ENCODE results near the gene PRAMEF33.
"Not testable (repeated sequence)": the region's sequence is repeated elsewhere in the genome, so short reads cannot be mapped to it uniquely, and the experiment has no call there.

PRAMEF33 gene, protein sequence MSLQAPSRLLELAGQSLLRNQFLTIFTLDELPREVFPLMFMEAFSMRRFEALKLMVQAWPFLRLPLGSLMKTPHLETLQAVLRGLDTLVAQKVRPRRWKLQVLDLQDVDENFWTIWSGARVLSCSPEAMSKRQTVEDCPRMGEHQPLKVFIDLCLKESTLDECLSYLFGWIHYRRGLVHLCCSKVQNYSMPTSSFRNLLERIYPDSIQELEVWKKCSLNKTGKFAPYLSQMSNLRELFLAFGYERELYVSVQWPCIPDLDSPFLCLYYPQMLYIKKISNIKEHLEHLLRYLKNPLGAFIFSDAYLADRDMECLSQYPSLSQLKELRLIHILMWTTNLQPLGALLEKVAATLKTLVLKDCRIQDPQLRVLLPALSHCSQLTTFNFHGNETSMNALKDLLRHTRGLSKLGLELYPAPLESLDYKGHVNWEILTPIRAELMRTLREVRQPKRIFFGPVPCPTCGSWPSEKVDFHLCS

DNA sequence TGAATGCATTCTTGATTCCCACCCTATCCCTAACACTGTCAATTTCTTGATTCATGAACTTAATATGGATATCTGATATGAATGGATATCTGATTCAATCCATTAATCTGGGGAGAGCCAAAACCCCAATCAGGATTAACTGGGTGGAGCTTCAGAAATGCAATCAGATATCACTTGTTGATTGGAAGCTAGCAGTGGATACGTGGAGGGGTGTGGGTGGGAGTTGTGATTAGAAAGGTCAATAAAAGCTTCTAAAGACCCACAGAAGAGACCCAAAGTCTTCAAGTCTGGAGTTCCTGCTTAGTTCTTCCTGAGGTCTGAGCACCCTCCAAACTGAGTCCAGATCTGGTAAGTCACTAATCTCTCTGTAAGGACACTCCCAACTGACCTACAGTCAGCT is at the start of gene PRAMEF33:
TSS of gene PRAMEF33 (plus strand) at position 301 of the 400 bp plus-strand sequence. CDS start 2,416 bp downstream, outside the sequence.
- not testable (repeated sequence) for DNase-seq

DNA sequence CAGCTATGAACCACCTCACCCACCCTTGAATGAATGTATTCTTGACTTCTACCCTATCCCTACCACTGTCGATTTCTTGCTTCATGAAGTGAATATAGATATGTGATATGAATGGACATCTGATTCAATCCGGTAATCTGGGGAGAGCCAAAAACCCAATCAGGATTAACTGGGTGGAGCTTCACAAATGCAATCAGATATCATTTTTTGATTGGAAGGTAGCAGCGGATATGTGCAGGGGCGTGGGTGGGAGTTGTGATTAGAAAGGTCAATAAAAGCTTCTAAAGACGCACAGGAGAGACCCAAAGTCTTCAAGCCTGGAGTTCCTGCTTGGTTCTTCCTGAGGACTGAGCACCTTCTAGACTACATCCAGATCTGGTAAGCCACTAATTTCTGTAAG is 49.4 kb upstream of the PRAMEF33 start, which contains the start of gene PRAMEF5:
TSS of gene PRAMEF5 (plus strand) at position 301 of the 400 bp plus-strand sequence. CDS start 5,071 bp downstream, outside the sequence.
- not testable (repeated sequence) for DNase-seq

DNA sequence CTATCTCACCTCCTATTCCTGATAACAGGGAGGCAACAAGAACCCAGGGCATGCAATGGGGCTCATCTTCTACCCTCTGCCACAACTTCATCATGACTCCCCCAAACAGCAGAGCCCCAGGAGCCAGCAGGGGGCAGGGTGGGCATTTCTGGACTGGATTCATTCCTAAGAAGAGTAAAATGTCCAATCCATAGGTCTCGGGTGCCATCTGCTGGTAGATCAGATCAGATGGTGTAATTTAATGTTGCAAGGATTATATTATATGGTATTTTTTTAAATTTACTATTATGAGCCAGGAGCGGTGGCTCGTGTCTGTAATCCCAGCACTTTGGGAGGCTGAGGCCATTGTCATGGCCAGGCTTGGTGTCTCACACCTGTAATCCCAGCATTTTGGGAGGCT is 38.2 kb upstream of the PRAMEF33 start:
- DNase-seq: not testable (repeated sequence)

DNA sequence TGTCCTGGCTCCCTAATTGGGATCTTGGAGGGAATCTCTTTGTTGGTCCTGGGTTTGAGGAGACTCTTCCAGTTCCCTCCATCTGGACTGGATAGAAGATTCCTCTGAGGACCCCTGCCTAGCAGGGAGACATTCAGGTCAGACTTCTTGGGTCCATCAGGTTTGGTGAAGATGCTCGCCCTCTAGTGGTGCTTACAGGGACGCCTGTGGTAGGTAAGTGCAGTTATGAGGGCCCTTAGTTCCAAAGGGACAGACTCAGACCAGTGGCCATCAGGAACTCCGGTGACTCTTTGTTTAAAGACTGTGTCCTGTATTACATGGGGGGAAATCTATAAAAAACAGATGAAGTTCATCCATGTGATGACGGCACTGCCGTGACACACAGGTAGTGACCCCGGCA is 26.3 kb upstream of the PRAMEF33 start:
- DNase-seq: not testable (repeated sequence)

DNA sequence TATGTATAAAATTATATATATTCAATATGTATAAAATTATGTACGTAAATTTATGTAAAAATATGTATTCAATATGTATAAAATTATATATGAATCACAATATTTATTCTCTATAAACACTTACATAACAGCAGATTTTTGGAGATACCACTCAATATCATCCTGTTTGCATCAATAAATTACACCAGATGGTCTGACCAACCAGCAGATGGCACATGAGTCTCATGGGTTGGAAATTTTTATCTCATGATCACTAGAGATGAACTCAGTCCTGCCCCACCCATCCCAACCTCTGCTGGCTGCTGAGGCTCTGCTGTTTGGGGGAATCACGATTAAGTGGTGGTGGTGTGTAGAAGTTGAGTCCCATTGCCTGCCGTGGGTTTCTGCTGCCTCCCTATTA is 23.7 kb upstream of the PRAMEF33 start:
- not testable (repeated sequence) for DNase-seq

DNA sequence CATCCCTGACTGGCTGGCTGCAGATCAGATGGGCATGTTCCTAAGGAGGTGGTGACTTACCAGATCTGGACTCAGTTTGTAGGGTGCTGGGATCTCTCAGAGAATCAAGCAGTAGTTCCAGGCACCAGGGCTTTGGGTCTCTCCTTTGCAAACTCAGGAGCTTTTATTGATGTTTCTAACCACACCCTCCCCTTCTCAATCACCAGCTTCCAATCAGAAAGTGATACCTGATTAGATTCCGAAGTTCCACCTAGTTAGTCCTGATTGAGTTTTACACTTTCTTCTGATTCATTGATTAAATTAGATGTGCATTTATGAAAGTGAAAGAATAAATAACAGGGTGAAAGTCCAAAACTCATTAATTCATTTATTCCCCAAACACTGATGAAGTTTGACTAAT is 18.3 kb upstream of the PRAMEF33 start, which contains the start of gene PRAMEF8:
TSS of gene PRAMEF8 (minus strand) at position 101 of the 400 bp plus-strand sequence. CDS start 1,046 bp downstream, outside the sequence.
- DNase-seq: not testable (repeated sequence)

DNA sequence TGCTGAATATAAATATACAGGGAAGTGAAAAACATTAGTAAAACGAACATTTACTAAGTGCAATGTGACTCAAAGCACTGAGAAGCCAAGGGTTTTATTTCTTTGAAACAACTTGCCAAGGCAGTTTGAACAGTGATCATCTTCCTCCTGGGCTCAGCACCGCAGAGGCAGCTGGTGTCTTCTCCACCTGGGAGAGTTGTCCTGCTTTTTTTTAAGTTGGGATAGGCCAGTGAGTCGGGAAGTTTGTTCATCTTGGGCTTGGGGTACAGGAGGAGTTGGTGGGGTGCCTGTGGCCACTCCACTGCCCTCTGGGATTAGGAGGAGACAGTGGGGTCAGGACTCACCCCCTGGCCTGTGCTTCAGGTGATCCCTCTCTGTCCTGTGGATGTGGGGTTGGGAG is 14.3 kb upstream of the PRAMEF33 start:
- not testable (repeated sequence) for DNase-seq

DNA sequence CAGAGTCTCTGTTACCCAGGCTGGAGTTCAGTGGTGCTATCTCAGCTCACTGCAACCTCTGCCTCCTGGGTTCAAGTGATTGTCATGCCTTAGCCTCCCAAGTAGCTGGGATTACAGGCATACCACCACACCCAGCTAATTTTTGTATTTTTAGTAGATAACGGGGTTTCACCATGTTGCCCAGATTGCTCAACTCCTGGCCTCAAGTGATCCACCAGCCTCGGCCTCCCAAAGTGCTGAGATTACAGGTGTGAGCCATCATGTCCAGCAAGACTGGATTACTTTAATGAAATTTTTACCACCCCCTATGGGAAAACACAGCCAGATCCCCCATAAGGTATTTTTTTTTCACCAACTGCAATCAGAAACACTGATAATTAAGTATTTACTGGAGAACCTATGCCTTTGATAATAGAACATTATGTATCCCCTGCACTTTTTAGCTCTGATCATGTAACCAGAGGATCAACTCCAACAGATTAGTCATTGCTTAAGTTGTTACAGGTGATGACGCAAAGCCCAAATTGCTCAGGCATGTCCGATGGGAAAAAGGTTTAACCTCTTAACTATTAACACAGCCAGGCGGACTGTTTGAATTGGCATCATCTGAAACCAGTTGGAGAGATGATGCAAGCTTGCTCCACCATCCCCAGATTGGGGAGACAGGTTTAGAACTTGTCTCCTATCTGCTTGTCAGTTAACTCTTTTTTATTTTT is 6.0 kb upstream of the PRAMEF33 start:
- not testable (repeated sequence) for DNase-seq

DNA sequence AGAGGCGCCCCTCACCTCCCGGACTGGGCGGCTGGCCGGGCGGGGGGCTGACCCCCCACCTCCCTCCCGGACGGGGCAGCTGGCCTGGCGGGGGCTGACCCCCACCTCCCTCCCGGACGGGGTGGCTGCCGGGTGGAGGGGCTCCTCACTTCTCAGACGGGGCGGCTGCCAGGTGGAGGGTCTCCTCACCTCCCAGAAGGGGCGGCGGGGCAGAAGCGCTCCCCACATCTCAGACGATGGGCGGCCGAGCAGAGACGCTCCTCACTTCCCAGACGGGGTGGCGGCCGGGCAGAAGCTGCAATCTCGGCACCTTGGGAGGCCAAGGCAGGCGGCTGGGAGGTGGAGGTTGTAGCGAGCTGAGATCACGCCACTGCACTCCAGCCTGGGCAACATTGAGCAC is 4.6 kb upstream of the PRAMEF33 start:
- not testable (repeated sequence) for DNase-seq

DNA sequence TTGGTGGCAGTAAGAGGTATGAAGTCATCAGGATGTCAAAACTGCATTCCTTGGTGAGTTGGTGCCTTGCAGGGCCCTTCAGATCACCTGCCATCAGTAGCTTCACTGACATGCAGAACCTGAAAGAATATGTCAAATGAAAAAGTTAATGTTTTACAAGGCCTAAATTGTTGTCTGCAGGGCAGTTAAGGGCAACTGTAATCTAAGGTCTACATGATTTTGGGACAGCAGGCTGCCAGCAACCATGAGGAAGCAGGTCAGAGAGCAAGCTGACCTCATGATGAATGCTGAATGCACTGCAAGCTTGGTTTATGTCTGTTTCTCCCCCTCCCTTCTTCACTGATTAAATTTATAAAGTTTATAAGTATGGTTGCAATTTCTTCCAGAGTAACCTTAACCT is 1.1 kb upstream of the PRAMEF33 start:
- not testable (repeated sequence) for DNase-seq

DNA sequence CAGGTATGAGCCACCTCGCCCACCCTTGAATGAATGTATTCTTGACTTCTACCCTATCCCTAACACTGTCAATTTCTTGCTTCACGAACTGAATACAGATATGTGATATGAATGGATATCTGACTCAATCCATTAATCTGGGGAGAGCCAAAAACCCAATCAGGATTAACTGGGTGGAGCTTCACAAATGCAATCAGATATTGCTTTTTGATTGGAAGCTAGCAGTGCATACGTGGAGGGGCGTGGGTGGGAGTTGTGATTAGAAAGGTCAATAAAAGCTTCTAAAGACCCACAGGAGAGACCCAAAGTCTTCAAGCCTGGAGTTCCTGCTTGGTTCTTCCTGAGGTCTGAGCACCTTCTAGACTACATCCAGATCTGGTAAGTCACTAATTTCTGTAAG is 11.9 kb downstream of the PRAMEF33 start, which contains the start of gene PRAMEF15:
TSS of gene PRAMEF15 (plus strand) at position 301 of the 400 bp plus-strand sequence. CDS start 2,827 bp downstream, outside the sequence.
- not testable (repeated sequence) for DNase-seq

DNA sequence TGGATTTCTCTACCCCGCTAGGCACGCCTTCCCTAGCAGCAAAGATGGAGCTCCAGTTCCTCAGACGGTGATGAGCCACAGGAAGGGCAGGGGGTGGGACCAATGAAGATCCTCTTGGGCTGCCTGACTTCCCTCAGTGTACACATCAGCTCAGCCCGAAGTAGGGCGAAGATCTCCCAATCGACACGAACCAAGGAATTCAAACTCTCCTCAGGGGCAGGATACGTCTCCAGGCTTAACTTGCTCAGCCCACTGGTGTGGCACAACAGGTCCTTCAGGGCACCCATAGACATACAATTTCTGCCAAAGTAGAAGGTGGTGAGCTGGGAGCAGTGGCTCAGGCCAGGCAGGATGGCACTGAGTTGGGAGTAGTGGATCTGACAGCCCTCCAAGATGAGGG is 39.2 kb downstream of the PRAMEF33 start:
- not testable (repeated sequence) for DNase-seq

DNA sequence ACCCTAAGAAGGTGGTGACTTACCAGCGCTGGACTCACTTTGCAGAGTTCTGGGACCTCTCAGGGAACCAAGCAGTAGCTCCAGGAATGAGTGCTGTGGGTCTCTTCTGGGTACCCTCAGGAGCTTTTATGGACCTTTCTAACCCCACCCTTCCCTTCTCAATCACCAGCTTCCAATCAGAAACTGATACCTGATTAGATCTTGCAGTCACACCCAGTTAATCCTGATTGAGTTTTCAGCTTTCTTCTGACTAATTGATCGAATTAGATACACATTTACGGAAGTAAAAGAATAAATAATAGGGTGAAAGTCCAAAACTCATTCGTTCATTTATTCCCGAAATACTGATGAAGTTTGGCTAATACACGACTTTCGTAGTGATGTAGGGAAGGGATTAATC is 43.7 kb downstream of the PRAMEF33 start, which contains the start of gene PRAMEF14:
TSS of gene PRAMEF14 (minus strand) at position 101 of the 400 bp plus-strand sequence. CDS start 1,820 bp downstream, outside the sequence.
- DNase-seq: not testable (repeated sequence)

DNA sequence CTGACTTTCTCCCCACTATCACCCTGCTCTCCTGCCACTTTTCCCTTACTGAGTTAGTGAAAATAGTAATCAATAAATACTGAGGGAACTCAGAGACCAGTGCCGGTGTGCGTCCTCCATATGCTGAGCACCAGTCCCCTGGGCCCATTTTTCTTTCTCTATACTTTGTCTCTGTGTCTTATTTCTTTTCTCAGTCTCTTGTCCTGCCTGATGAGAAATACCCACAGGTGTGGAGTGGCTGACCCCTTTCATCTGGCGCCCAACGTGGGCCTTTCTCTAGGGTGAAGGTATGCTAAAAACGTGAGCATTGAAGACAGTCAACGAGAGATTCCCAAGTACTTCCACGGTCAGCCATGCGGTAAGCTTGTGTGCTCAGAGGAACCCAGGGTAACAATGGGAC is 50.1 kb downstream of the PRAMEF33 start:
- not testable (repeated sequence) for DNase-seq

DNA sequence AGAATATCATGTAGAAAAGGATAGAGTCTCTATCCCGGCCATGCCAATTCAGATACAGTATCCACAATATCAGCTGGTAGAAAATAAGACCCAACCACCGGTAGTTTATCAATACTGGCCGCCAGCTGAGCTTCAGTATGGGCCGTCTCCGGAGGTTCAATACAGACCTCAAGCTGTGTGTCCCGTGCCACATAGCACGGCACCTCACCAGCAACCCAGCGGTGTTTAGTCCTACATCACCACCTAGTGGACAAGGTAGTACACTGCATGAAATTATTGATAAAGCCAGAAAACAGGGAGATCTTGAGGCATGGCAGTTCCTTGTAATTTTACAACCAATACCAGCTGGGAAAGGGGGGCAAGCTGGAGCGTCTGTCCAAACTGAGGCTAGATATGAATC is 51.1 kb downstream of the PRAMEF33 start:
- DNase-seq: not testable (repeated sequence)

DNA sequence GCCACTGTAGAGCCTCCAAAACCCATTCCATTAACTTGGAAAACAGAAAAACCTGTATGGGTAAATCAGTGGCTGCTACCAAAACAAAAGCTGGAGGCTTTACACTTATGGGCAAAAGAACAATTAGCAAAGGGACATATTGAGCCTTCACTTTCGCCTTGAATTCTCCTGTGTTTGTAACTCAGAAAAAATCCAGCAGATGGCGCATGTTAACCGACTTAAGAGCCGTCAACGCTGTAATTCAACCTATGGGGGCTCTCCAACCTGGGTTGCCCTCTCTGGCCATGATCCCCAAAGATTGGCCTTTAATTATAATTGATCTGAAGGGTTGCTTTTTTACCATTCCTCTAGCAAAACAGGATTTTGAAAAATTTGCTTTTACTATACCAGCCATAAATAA is 53.4 kb downstream of the PRAMEF33 start:
- not testable (repeated sequence) for DNase-seq
